Adrenal gland (tissue), 12 donors: Measurements from ENCODE around the gene NIFK. TPM values are rescaled to one million over a fixed set of nuclear protein-coding genes. Genes with fewer than 3 reads are reported as not detected.

Experiments
- DNase-seq, 7 donors: peaks; one replicate each; pipeline ENCODE4 v3.0.0-alpha.2; 2019 to 2020
- H3K27ac ChIP-seq, 5 donors: fragments of 200-600 bp; sonication (generic) in 4 of 5; 1 replicate in 3 of 5; 2 replicates in 2 of 5; pipeline versions ENCODE4 v1.5.1 to v1.8.0; 2016 to 2020; ENCODE audit warnings: mild to moderate bottlenecking in 1 of 5
- H3K27me3 ChIP-seq: fragments of 200-600 bp; 2 replicates; pipeline ENCODE4 v1.8.0; 2021
- H3K36me3 ChIP-seq, 2 donors: fragments of 200-600 bp; replicated peaks in 1 of 2; 1 replicate in 1 of 2; 2 replicates in 1 of 2; pipeline versions ENCODE4 v1.5.1 to v1.8.0; 2018 to 2022
- H3K4me1 ChIP-seq, 2 donors: fragments of 200-600 bp; replicated peaks in 1 of 2; 1 replicate in 1 of 2; 2 replicates in 1 of 2; pipeline versions ENCODE4 v1.5.1 to v1.8.0; 2018 to 2021
- H3K4me3 ChIP-seq, 4 donors: fragments of 200-600 bp; sonication (generic) in 3 of 4; one replicate each; pipeline ENCODE4 v1.5.1; 2016 to 2018
- H3K9me3 ChIP-seq, 3 donors: fragments of 200-600 bp; sonication (generic) in 1 of 3; replicated peaks in 1 of 3; 1 replicate in 2 of 3; 2 replicates in 1 of 3; pipeline versions ENCODE4 v1.5.1 to v1.8.0; 2016 to 2021
- POLR2A ChIP-seq, 2 donors: fragments of 450-650 bp; IDR thresholded peaks; one replicate each; pipeline ENCODE4 v1.6.1; 2017; ENCODE audit warnings: antibody characterized with exemption in 2 of 2, mild to moderate bottlenecking in 2 of 2, moderate library complexity in 1 of 2
- WGBS, 4 donors: extraction: QIAGEN DNeasy Blood & Tissue Kit in 2 of 4; methylation state at CpG; one replicate each; pipeline versions ENCODE4 v1.1.5 to v1.1.7; 2013 to 2017; 5-methylcytosine and 5-hydroxymethylcytosine counted together
- intact Hi-C, 2 donors: fragments of 100-400 bp; cut with DNase I; formaldehyde crosslinking; loops; one replicate each; pipeline versions ENCODE4 v1.14.1 to v1.15.0; 2022 to 2023
- polyA plus RNA-seq, 3 donors: library from polyadenylated mRNA; stranded (reverse); fragments of 200-250 nt in 2 of 3; fragments of 350-450 nt in 1 of 3; fragmentation: Illumina TruSeq in 1 of 3; extraction: RNeasy Lipid Tissue Mini Kit (QIAGEN cat#74804) in 1 of 3; gene quantifications; one replicate each; pipeline ENCODE4 v1.2.3, GENCODE V29; 2013 to 2014
- total RNA-seq, 9 donors: library from RNA; depleted of rRNA in 4 of 9; stranded (reverse); fragments of >200 nt in 4 of 9; fragments of 120-200 nt in 1 of 9; fragmentation: NEBNext Ultra II Directional in 1 of 9; extraction: Animal tissue kit (Norgen Biotek cat#: 25700) in 1 of 9; gene quantifications; one replicate each; pipeline versions ENCODE4 v1.1.0 to v1.2.4, GENCODE V29; 2013 to 2023
- TF ChIP-seq, protein P1 (sequence below), 6 experiments: fragments of 450-650 bp in 4 of 6; fragments of 200-600 bp in 2 of 6; sonication (generic) in 1 of 6; IDR thresholded peaks; 1 replicate in 5 of 6; 2 replicates in 1 of 6; pipeline versions ENCODE4 v1.5.1 to v1.8.0; 2016 to 2021; ENCODE audit warnings: antibody characterized with exemption in 6 of 6, mild to moderate bottlenecking in 2 of 6, moderate library complexity in 1 of 6
- donor health status: healthy with polysubstance abuse.
- donor health status: Bipolar disorder and iron deficiency.
- donor health status: DM: yes; HTN: yes; CAD: no.
- donor health status: DM: no; HTN: no; CAD: no.
- donor health status: DM: no; HTN: no; CAD: no.
- donor health status: DM: yes; HTN: yes; CAD: no.

NIFK gene
- total and polyA plus RNA-seq, 12 donors: 13.2 to 134 (median 39.9) TPM

DNA sequence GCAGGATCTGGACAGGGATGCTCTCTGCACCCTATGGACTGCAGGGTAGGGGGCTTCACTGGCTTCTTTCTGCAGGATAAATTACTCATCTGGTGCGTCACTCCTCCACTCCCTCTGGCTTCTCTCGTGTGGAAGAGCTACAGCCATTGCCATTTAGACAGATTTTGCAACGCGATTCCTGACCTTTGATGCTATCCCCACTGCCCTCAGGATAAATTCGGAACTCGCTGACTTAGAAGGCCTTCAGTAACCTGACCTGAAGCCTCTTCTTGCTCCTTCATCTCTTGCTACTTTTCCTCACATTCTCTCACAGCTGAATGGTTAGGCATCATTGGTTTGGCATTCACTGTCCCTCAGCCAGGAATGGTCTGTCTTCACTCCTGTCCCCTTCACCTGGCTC, 5.3 kb downstream of the NIFK start:
- Histone ChIP-seq H3K27ac (no peak overlapping the region), H3K27me3 (no peaks in the 10 kb centered on the region), H3K9me3 (no peaks in the 10 kb centered on the region), H3K4me3 (no peak overlapping the region), H3K4me1 (peaks cover 5 to 13% of the 10 kb centered on the region in 2 donors), H3K36me3 (peaks cover 0 to 71% of the 10 kb centered on the region in 2 donors)
- intact Hi-C loops: no loop called here
- WGBS, 4 donors: 79 to 93% (median 87%) methylated on average over 6 of the region's 6 CpGs
- no peak for DNase-seq
- TF ChIP-seq, protein P1, sequence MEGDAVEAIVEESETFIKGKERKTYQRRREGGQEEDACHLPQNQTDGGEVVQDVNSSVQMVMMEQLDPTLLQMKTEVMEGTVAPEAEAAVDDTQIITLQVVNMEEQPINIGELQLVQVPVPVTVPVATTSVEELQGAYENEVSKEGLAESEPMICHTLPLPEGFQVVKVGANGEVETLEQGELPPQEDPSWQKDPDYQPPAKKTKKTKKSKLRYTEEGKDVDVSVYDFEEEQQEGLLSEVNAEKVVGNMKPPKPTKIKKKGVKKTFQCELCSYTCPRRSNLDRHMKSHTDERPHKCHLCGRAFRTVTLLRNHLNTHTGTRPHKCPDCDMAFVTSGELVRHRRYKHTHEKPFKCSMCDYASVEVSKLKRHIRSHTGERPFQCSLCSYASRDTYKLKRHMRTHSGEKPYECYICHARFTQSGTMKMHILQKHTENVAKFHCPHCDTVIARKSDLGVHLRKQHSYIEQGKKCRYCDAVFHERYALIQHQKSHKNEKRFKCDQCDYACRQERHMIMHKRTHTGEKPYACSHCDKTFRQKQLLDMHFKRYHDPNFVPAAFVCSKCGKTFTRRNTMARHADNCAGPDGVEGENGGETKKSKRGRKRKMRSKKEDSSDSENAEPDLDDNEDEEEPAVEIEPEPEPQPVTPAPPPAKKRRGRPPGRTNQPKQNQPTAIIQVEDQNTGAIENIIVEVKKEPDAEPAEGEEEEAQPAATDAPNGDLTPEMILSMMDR (IDR thresholded peaks at IDR 0.05): no peak
- no peak for TF ChIP-seq POLR2A (IDR thresholded peaks at IDR 0.05)

DNA sequence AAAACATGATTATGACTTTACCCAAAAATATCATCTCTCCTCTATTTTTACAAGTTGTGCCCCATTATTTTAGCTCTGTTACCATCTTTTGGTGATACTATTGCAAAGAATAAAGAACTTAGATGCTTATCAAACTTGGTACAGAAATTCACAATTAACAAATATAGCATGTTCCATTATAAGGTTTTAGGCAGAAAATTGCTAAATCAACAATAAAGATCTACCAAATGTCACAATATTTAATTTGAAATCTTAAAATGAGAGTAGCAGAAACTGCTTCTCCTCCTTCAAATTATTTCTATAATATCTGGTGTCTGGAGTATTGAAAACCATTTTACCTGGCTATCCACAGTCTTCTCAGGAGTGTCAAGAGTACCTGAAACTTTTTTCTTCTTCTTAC, 8.7 kb downstream of the NIFK start:
- H3K27me3 ChIP-seq: no peaks in the 10 kb centered on the region
- no peak for DNase-seq
- TF ChIP-seq POLR2A (IDR thresholded peaks at IDR 0.05): no peak
- TF ChIP-seq, protein P1 (IDR thresholded peaks at IDR 0.05): no peak
- H3K4me1 ChIP-seq: peaks cover 0 to 3% of the 10 kb centered on the region in 2 donors
- H3K9me3 ChIP-seq: no peaks in the 10 kb centered on the region
- no peak overlapping the region for H3K27ac ChIP-seq
- intact Hi-C loops: no loop called here
- H3K36me3 ChIP-seq: peaks cover 0 to 62% of the 10 kb centered on the region in 2 donors
- H3K4me3 ChIP-seq: no peak overlapping the region

DNA sequence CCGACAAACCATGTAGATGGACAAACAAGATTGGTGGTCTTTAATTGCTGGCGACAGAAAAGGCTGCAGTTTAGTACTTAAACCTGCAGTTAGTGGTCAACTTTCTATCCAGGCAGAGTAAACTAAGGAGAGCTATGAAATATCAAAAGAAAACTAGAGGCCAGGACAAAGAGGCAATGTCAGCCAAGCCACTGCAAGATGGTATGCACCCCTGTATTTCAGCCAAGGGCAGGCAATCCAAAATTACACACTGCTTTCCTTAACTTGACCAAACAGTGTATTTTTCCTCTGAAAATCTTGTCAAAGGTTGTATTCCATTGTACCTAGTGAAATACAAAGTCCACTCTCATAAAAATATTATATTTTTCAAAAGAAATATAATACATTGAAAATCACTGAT, 9.3 kb downstream of the NIFK start:
- Histone ChIP-seq H3K4me3 (no peak overlapping the region), H3K9me3 (no peaks in the 10 kb centered on the region), H3K4me1 (peaks cover 4 to 9% of the 10 kb centered on the region in 2 donors), H3K27me3 (no peaks in the 10 kb centered on the region), H3K27ac (no peak overlapping the region), H3K36me3 (peaks cover 0 to 58% of the 10 kb centered on the region in 2 donors)
- intact Hi-C loops: no loop called here
- WGBS, 4 donors: 93 to 95% (median 94%) methylated on average over 2 of the region's 2 CpGs
- peak in 1 of 7 donors; percentile 6 for DNase-seq
- TF ChIP-seq, protein P1 (IDR thresholded peaks at IDR 0.05): no peak
- no peak for TF ChIP-seq POLR2A (IDR thresholded peaks at IDR 0.05)

DNA sequence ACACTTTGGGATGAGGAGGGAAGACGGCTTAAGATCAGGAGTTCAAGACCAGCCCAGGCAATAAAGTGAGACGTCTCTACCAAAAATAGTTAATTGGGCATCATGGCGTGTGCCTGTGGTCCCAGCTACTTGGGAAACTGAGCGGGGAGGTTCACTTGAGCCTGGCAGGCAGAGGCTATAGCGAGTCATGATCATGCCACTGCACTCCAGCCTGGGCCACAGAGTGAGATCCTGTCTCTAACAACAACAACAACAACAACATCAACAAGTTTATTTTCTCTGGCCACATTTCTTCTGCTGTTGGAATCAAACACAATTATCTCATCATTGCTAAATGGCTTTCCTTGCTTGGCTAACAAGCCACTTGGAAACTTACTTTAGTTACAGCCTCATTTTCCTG, 13.4 kb downstream of the NIFK start:
- intact Hi-C loops: loop anchor here in 1 of 2 donors (5.0 kb wide), 1 partner anchor 191 kb away; the partner anchor contains the start of gene RNU4ATAC
- DNase-seq: peak in 1 of 7 donors; percentile 47

More for the DNA sequence above, 13.4 kb downstream of the NIFK start:
- peaks cover 8 to 11% of the 10 kb centered on the region in 2 donors for H3K4me1 ChIP-seq
- H3K4me3 ChIP-seq: no peak overlapping the region
- H3K27me3 ChIP-seq: no peaks in the 10 kb centered on the region
- 82 to 92% (median 87%) methylated on average over 4 to 5 of the region's 5 CpGs for WGBS, 4 donors
- TF ChIP-seq POLR2A (IDR thresholded peaks at IDR 0.05): no peak
- TF ChIP-seq, protein P1 (IDR thresholded peaks at IDR 0.05): no peak
- H3K36me3 ChIP-seq: peaks cover 0 to 20% of the 10 kb centered on the region in 2 donors
- no peaks in the 10 kb centered on the region for H3K9me3 ChIP-seq
- peak overlapping the region in 1 of 5 donors; percentile 35 for H3K27ac ChIP-seq
